ENCODE results near the gene EPHB6.

The EPHB6 gene

GRCh38 chr7:142833174-142834048 is 21.5 kb upstream of the EPHB6 start:
- DNase-seq (ENCODE audit: low read depth) = peak; percentile 52
- TF ChIP-seq CTCF (IDR thresholded peaks at IDR 0.05; ENCODE audit: insufficient read depth, low read depth, low read length, missing control alignments) = no peak
- no peak overlapping the region for H3K4me3 ChIP-seq (ENCODE audit: low read depth, low read length)

- H3K4me3 ChIP-seq (ENCODE audit: low read depth, low read length) = no peak overlapping the region
- no peak for DNase-seq (ENCODE audit: low read depth)
- no peak for TF ChIP-seq CTCF (IDR thresholded peaks at IDR 0.05; ENCODE audit: insufficient read depth, low read depth, low read length, missing control alignments)
Observed at GRCh38 chr7:142835487-142835886, 19.4 kb upstream of the EPHB6 start.

GRCh38 chr7:142836426-142836825 is 18.4 kb upstream of the EPHB6 start:
- no peak for DNase-seq (ENCODE audit: low read depth)
- H3K4me3 ChIP-seq (ENCODE audit: low read depth, low read length) = no peak overlapping the region
- no peak for TF ChIP-seq CTCF (IDR thresholded peaks at IDR 0.05; ENCODE audit: insufficient read depth, low read depth, low read length, missing control alignments)

GRCh38 chr7:142838461-142839213 is 16.2 kb upstream of the EPHB6 start:
- no peak for DNase-seq (ENCODE audit: low read depth)
- H3K4me3 ChIP-seq (ENCODE audit: low read depth, low read length) = no peak overlapping the region
- no peak for TF ChIP-seq CTCF (IDR thresholded peaks at IDR 0.05; ENCODE audit: insufficient read depth, low read depth, low read length, missing control alignments)

GRCh38 chr7:142842251-142842766 is 12.6 kb upstream of the EPHB6 start:
- DNase-seq (ENCODE audit: low read depth) = no peak
- TF ChIP-seq CTCF (IDR thresholded peaks at IDR 0.05; ENCODE audit: insufficient read depth, low read depth, low read length, missing control alignments) = no peak
- no peak overlapping the region for H3K4me3 ChIP-seq (ENCODE audit: low read depth, low read length)

- no peak for DNase-seq (ENCODE audit: low read depth)
- no peak for TF ChIP-seq CTCF (IDR thresholded peaks at IDR 0.05; ENCODE audit: insufficient read depth, low read depth, low read length, missing control alignments)
- H3K4me3 ChIP-seq (ENCODE audit: low read depth, low read length) = no peak overlapping the region
Observed at GRCh38 chr7:142847353-142847752, 7.5 kb upstream of the EPHB6 start.
